ENCODE measurements around the gene NACC1.
A peak's percentile ranks its signal among the peaks of the same experiment; 100 is the strongest.

Gene NACC1

DNA sequence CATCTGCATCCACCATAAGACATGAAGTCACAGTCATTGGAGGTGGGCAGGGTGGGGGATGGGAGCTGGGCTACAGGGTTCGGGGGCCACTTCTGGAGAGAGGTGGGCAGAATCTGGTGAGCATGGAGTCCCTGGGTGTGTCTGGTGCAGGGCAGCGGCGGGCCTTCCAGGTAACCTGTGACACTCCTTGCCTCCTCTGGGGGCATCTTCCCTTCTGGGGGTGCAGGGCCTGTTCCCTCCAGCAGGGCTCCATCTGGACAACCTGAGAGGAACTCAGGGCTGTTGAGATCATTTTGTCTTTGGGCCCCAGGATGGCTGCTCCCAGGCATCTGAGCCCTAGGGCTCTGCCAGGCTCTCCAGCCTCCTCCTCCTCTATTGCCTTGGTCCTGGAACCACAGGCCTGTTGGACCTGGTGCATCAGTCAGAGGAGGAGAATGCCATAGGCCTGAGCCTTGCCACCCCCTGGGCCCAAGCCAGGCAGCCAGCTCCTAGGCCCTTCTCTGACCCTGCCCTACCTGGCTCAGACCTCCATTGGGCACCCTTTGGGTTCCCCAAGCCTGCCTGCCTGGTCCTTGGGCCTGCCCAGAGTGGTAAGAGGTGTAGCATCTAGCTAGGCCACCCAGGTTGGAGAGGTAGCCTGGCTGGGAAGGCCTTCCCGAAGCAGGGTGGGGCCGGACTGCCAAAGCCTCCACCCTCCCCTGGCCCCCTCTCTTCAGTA, 28.8 kb upstream of the NACC1 start:
- no peak for DNase-seq

GRCh38 chr19:13089857-13090507, 28.1 kb upstream of the NACC1 start:
- DNase-seq, result no peak

DNA sequence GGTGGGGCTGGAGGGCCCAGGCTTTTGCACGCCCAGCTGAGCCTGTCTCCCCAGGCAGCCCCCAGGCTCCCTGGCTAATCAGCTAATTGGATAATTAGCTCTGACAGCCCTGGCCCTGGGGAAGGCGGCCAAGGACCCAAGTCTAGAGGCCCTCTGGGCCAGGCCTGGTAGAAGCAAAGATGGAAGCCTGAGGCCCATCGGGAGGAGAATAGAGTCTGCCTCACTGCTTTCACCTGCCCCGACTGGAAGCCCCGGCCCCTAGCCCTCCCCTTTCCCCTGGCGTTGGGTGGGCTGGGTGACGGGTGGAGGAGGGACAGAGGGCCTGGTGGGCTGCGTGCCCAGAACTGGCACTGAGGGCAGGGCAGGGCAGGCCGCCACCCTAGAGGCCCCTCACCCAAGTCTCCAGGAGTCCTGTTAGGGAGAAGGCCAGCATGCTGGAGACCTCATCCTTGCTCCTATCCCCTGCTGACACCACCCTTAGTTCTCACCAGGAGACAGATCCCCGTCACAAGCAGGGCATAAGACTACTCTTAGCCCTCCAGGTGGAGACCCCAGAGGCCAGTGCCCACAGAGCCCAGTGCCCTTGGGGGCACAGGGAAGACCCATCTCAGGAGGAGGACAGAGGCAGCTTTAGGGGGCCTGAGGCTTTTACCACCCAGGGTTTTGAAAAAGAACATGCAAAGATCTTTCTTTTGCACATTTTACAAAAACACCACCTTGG, 27.4 kb upstream of the NACC1 start:
- DNase-seq, result no peak

DNA sequence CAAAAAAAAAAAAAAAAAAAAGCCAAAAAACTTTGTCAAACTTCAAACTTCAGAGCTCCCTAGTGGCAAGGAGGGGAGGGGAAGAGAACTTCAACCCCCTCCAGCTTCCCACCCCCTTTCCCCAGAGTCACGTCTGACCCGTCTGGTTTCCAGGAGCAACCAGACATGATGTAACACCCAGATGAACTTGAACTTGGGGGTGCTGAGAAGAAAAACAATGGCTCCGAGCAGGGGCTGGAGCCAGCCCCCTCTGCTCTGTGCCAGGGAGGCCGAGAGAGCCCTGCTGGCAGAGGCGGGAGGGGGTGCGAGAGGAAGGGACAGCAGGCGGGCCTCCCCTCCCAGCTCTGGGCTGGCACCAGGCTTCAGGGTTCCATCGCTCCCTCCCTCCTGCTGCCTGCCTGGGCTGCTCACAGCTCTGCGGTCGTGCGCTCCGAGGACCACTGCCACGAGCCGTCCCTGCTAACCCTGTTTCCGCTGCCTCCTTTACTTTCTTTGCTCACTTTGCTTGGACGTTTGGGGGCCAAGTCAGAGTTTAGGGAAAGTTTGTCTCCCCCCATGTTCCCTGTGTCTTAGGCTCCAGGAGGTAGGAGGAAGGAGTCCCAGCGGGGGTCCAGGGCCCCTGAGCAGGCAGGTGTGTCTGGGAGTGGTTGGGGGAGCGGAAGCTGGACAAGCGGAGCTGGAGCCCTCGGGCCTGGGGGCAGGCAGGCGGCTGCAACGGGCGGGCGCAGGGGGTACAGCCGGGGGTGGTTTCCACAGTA, 26.5 kb upstream of the NACC1 start:
- no peak for DNase-seq

DNA sequence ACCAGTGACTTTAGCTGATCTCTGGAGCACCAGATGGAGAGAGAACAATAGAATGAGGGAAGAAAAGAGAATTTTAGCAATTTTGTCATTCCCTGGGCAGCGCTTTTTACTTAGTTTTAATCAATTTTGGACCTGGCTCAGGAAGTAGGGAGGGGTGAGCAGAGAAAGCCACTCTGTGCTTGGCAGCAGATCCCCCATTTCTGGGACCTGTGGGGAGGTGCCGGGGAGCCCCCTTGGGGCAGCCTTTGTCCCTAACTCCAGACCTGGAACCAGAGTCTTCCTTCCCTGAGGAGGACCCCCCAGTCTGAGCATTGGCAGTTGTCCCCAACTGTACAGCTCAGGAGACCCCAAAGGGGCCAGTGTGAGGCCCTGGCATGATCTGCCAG, 25.9 kb upstream of the NACC1 start:
- no peak for DNase-seq

DNA sequence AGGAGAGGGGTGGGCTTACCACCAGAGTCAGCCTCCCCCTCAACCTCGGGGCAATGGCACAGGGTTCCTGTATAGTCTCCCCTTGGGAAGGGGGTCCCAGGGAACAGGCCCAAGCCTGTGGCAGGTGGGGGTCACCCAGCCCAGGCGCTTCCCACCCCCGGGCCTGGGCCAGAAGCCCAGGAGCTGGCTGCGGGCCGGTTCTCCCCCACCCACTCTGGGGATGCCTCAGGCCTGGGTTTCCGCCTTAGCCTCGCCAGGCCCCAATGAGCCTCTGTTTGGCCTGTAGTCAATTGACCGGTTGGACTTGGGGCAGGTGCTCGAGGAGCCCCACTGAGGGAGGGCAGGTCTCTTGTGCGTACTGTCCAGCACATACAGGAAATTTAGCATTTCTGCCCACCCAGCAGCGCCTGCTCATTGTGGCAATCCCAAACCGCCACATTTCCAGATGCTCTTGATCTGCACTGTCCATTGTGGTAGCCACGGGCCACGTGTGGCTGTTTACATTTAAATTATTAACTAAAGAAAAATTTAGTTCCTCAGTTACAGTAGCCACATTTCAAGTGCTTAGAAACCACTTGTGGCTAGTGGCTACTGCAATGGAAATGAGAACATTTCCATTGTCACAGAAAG, 25.3 kb upstream of the NACC1 start:
- no peak for DNase-seq

DNA sequence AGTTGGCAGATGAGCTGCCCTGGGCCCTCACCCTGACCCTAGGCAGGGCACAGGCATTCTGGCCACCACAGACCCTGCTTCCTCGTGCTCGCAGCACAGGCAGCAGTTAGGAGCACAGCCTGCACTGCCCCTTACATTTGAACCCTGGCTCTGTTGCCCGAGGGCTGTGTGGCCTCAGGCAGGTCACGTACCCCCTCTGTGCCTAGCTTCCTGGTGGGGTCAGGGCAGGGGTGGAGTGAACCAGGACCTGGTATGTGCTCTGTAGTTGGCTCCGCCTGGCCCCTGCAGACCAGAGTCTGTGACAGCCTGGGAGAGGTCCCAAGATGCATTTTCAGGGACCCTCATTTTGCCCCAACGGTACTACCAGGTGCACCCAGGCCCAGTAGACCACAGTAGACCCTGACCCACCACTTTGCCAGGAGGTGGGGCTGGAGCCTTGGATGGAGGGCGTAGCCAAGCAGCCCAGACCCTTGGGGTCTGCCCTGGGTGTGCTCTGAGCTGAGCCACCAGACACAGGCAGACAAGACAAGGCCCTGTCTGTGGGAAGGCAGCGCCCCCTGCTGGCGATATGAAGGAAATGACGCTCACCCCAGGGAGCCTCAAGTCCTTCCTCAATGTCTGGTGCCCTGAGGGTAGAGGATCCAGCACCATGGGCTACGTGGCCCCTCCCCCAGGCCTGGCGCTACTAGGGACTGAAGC, 24.5 kb upstream of the NACC1 start:
- peak; percentile 78 to 84 for DNase-seq

- DNase-seq, result no peak
Observed at GRCh38 chr19:13094106-13094504, 24.0 kb upstream of the NACC1 start.

DNA sequence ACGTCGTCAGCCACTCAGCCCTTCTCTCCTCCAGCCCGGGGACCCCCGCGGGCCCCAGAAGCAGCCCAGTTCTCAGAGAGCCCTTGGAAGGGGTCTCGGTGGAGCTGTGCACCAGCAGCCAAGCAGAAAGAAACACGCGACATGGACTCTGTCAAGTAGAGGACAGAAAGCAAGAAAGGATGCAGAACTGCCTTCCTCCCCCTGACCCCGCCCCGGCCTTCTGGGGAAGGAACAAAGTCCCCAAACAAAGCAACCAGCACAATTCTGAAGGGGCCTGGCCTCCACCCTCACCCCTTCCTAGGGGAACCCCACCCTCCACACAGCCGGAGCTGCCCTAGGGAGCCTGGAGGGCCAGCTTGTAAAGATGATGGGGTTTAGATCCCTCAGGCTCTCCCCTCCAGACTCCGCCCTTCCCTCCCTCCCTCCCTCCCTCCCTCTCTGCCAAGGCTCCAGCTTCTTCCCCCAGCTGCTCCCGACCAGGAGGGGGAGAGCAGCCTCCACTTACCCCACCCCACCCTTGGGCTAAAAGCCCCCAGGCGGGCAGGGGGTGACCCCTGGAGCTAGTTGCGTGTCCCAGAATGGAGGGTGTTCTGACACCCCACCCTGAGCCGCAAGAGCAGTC, 23.2 kb upstream of the NACC1 start:
- DNase-seq, result no peak

DNA sequence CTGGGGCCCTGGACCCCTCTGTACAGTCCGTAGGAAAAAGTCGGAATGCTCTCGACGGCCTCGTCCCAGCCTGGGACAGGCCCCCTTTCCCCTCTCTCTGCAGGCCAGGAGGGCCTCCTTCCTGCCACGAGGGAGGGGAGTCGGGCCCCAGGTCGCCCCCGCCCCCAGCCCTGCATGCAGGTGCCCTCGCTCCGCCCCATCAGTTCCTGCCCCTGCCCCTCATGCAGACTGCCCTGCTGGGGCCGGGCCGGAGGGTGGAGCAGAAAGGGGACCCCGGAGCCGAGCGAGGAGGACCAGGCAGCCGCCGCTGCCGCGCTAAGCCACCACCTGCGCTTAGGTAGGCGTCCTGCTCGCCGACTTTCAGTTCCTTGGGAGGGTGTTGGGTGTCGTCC, 22.7 kb upstream of the NACC1 start:
- DNase-seq, result no peak

GRCh38 chr19:13095934-13096927, 21.8 kb upstream of the NACC1 start:
- peak; percentile 21 to 33 for DNase-seq

DNA sequence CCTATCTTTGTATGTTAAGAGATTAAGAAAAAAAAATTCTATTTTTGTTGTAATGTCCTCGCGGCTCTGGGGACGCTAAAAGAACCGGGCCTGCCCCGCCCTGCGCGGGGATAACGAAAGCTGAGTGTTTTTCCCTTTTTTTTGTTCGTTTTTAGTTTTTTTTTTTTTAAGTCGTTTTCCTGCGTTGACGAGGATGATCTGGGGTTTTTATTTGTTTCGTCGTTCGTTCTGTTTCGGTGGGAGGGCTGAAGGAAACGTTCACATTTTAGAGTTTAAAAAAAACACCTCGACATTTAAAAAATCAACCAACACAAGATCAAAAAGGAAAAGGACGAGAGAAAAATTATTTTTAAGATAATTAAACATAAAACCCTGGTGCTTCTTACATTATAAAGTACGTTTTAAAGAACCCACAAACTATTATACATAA, 21.0 kb upstream of the NACC1 start:
- no peak for DNase-seq

- peak; percentile 28 to 34 for DNase-seq
Observed at GRCh38 chr19:13097463-13098258, 20.4 kb upstream of the NACC1 start.

GRCh38 chr19:13098277-13099072, 19.6 kb upstream of the NACC1 start:
- peak; percentile 23 to 27 for DNase-seq

DNA sequence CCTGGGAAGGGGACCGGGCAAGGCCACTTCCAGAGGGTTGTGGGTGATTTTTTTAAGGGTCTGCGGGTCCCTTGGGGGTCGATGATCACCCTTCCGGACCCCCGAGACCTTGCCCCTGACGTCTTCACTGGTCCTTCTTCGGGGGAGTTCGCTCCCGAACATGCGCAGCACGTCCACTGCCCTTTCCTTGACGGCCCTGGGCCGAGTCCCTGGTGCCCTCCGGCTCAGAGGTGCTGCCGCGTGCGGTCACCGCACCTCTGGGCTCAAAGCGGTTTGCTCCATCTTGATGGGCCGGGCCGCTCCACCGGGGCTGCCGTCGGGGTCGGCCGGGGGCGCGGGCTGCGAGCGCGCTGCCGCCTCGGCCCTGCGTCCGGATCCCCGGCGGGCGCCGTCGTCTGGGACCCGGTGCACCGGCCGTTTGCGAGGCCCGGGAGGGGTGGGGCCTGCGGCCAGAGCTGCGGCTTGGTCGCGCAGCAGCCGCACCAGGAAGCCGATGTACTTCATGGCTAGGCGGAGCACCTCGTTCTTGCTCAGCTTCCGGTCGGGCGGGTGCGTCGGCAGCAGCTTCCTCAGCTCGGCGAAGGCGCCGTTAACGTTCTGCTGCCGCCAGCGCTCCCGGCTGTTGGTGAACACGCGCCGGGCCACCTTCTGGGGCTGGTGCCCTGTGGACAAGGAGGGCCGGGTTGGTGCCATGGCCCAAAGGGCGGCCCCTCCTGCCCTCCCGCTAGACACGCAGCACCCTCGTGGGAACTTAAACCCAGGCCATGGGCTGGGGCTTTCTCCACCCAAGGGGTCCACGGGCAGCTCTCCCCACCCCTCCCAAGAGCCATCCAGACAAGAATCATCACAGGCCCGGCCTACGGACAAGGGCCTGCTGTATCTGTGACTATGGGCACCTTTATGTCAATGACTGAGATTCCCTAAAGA, 18.7 kb upstream of the NACC1 start:
- peak; percentile 69 to 79 for DNase-seq

GRCh38 chr19:13100031-13100588, 18.0 kb upstream of the NACC1 start:
- peak; percentile 77 to 84 for DNase-seq

All from activated CD4-positive, alpha-beta T cell treated with anti-CD3 and anti-CD28 coated beads, Interleukin-2, amount 50 U/mL, for 48 hours (primary cell).